SK-N-SH (cell line): ENCODE results near the gene PARP1. TPM values are rescaled to one million over a fixed set of nuclear protein-coding genes. Genes with fewer than 3 reads are reported as not detected.
"Not testable (repeated sequence)": the region's sequence is repeated elsewhere in the genome, so short reads cannot be mapped to it uniquely, and the experiment has no call there.

Source experiments
- CTCF ChIA-PET: fragments of 300-600, 350-600 bp; formaldehyde crosslinking; extraction: SDS; loops from one replicate; lab custom pipeline; 2021; lab: Yijun Ruan, JAX
- POLR2A ChIA-PET: fragments of 350-600 bp; sonication (Branson Sonifier 250); formaldehyde crosslinking; extraction: SDS; loops from one replicate; lab custom pipeline; 2020; ENCODE audit warnings: antibody characterized with exemption, inconsistent platforms; lab: Yijun Ruan, JAX
- DNase-seq: peaks from one replicate; pipeline ENCODE4 v3.0.0; 2012
- H2AFZ ChIP-seq: fragments of 200-600 bp; sonication (generic); 2 replicates; pipeline ENCODE4 v1.8.1; 2016; ENCODE audit warnings: antibody characterized with exemption, mild to moderate bottlenecking, low read depth
- H3F3A ChIP-seq: fragments of 200-600 bp; sonication (generic); replicated peaks from 2 replicates; pipeline ENCODE3; 2016; ENCODE audit warnings: antibody characterized with exemption, mild to moderate bottlenecking; ENCODE audit not compliant: insufficient read depth
- H3K27ac ChIP-seq, 2 experiments: fragments of 200-500 bp in 1 of 2; fragments of 200-600 bp in 1 of 2; sonication (Bioruptor generic) in 1 of 2; sonication (generic), shearing (Covaris generic) in 1 of 2; 2 replicates each; pipeline versions ENCODE4 v1.5.1 to v1.6.1; 2014 to 2016; ENCODE audit warnings: low read depth in 2 of 2, inconsistent platforms in 1 of 2, low read length in 1 of 2, mild to moderate bottlenecking in 1 of 2, mixed read lengths in 1 of 2
- H3K27me3 ChIP-seq: fragments of 200-600 bp; sonication (generic), shearing (Covaris generic); 2 replicates; pipeline ENCODE4 v1.6.1; 2016; ENCODE audit warnings: mixed run types; ENCODE audit not compliant: insufficient read depth
- H3K36me3 ChIP-seq, 2 experiments: fragments of 200-500 bp in 1 of 2; fragments of 200-600 bp in 1 of 2; sonication (Bioruptor generic) in 1 of 2; sonication (generic) in 1 of 2; replicated peaks in 1 of 2; 2 replicates each; pipeline versions ENCODE3 to v1.5.1; 2014 to 2016; ENCODE audit warnings: low read length in 1 of 2, mild to moderate bottlenecking in 1 of 2; ENCODE audit not compliant: insufficient read depth in 2 of 2, control insufficient read depth in 1 of 2
- H3K4me1 ChIP-seq, 2 experiments: fragments of 200-500 bp in 1 of 2; fragments of 200-600 bp in 1 of 2; sonication (Bioruptor generic) in 1 of 2; sonication (generic), shearing (Covaris generic) in 1 of 2; 2 replicates each; pipeline versions ENCODE4 v1.5.1 to v1.6.1; 2014 to 2016; ENCODE audit warnings: low read depth in 1 of 2, low read length in 1 of 2, mixed run types in 1 of 2; ENCODE audit not compliant: insufficient read depth in 2 of 2, control insufficient read depth in 1 of 2
- H3K4me2 ChIP-seq: fragments of 200-600 bp; sonication (generic), shearing (Covaris generic); 2 replicates; pipeline ENCODE4 v1.6.1; 2017; ENCODE audit warnings: mixed run types
- H3K4me3 ChIP-seq, 2 experiments: fragments of 200-500 bp in 1 of 2; fragments of 200-600 bp in 1 of 2; sonication (Bioruptor generic) in 1 of 2; sonication (generic), shearing (Covaris generic) in 1 of 2; 2 replicates each; pipeline versions ENCODE4 v1.5.1 to v1.8.1; 2014 to 2016; ENCODE audit warnings: low read depth in 2 of 2, inconsistent platforms in 1 of 2, low read length in 1 of 2, mild to moderate bottlenecking in 1 of 2, mixed read lengths in 1 of 2, moderate library complexity in 1 of 2
- H3K79me2 ChIP-seq: fragments of 200-600 bp; sonication (generic); 2 replicates; pipeline ENCODE4 v1.8.1; 2017; ENCODE audit warnings: mild to moderate bottlenecking; ENCODE audit not compliant: insufficient read depth
- H3K9ac ChIP-seq: fragments of 200-600 bp; sonication (generic); 2 replicates; pipeline ENCODE4 v1.6.1; 2017; ENCODE audit warnings: mixed run types
- H3K9me2 ChIP-seq: fragments of 200-600 bp; sonication (generic); 2 replicates; pipeline ENCODE4 v1.6.1; 2017; ENCODE audit warnings: mixed run types
- H3K9me3 ChIP-seq: fragments of 200-600 bp; sonication (generic); 2 replicates; pipeline ENCODE4 v1.6.1; 2017; ENCODE audit warnings: mixed run types, mild to moderate bottlenecking, moderate library complexity
- H4K20me1 ChIP-seq: fragments of 200-600 bp; sonication (generic); 2 replicates; pipeline ENCODE4 v1.6.1; 2017; ENCODE audit warnings: mild to moderate bottlenecking, mixed run types; ENCODE audit not compliant: insufficient read depth
- FOXJ3 ChIP-seq: sonication (generic); formaldehyde crosslinking; IDR thresholded peaks from 2 replicates; pipeline ENCODE4 v1.5.1; 2020; ENCODE audit warnings: mild to moderate bottlenecking, missing genetic modification reagents
- FOXM1 ChIP-seq: IDR thresholded peaks from 2 replicates; pipeline ENCODE4 v1.4.0; 2012; ENCODE audit warnings: low read depth, mild to moderate bottlenecking
- MAX ChIP-seq: IDR thresholded peaks from 2 replicates; pipeline ENCODE4 v1.4.0; 2012; ENCODE audit warnings: low read depth
- MEF2A ChIP-seq: IDR thresholded peaks from 2 replicates; pipeline ENCODE4 v1.4.0; 2012; ENCODE audit warnings: low read depth, borderline replicate concordance
- PBX3 ChIP-seq: IDR thresholded peaks from 2 replicates; pipeline ENCODE4; 2012
- POLR2AphosphoS5 ChIP-seq: IDR thresholded peaks from 2 replicates; pipeline ENCODE4 v1.6.1; 2012; ENCODE audit warnings: low read depth, low read length
- RAD21 ChIP-seq: IDR thresholded peaks from 2 replicates; pipeline ENCODE4 v1.6.1; 2012; ENCODE audit warnings: mild to moderate bottlenecking, low read length
- RCOR1 ChIP-seq: fragments of 150-350 bp; IDR thresholded peaks from 2 replicates; pipeline ENCODE4 v1.6.1; 2017; ENCODE audit warnings: antibody characterized with exemption, low read length
- TCF12 ChIP-seq: IDR thresholded peaks from 2 replicates; pipeline ENCODE4 v1.4.0; 2012
- YY1 ChIP-seq: IDR thresholded peaks from 2 replicates; pipeline ENCODE4 v1.4.0; 2012; ENCODE audit warnings: low read depth, mild to moderate bottlenecking
- WGBS: methylation state at CpG from one replicate; pipeline ENCODE4 v1.1.6; 2017; ENCODE audit warnings: low lambda C conversion rate; 5-methylcytosine and 5-hydroxymethylcytosine counted together
- polyA plus RNA-seq, 3 experiments: library from polyadenylated mRNA; depleted of rRNA; stranded (reverse); fragments of >200 nt; gene quantifications; 2 replicates each; pipeline ENCODE4 v1.2.3, GENCODE V29; 2012
- TF ChIP-seq, protein P1 (sequence below): fragments of 150-350 bp; IDR thresholded peaks from 2 replicates; pipeline ENCODE4 v1.6.1; 2017; ENCODE audit warnings: antibody characterized with exemption, low read length, low read depth, borderline replicate concordance

The PARP1 gene
- polyA plus RNA-seq, 1 of the 3 experiments (the other 2 are of a cell fraction) = 239 TPM

DNA sequence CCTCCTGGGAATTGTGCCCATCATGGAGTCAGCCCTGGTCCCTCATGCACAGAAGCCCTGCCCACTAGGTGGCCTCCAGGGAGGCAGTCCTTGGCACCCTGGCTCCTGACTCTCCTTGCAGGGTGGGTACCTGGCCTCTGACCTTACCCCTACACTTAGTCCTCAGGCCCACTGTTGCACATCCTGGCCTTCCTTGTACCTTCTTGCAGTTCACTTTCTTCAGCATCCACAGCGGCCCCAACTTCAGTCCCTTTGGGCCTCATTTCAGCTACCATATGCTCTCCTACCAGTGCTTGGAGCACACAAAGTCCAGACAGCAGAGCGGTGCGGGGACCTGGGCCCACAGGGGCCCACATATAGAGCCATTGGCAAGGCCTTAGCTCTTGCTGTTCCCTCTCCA lies 19.2 kb upstream of the PARP1 start:
- H3K4me2 ChIP-seq = no peak overlapping the region
- no peak overlapping the region for H3K27ac ChIP-seq
- H3K36me3 ChIP-seq = no peaks in the 10 kb centered on the region
- no peaks in the 10 kb centered on the region for H3K9me2 ChIP-seq
- H3K4me3 ChIP-seq = no peak overlapping the region
- no peak overlapping the region for H3K9ac ChIP-seq
- H3K79me2 ChIP-seq = no peaks in the 10 kb centered on the region
- H3K9me3 ChIP-seq = no peaks in the 10 kb centered on the region
- no peaks in the 10 kb centered on the region for H4K20me1 ChIP-seq
- DNase-seq = no peak
- no peak overlapping the region for H2AFZ ChIP-seq
- ChIA-PET POLR2A (no interaction called here), CTCF (interaction anchor here (1.5 to 10.5 kb wide), 3 partner anchors 17 to 199 kb away, joined by 4 to 82 read pairs (median 70); partner anchors contain the start of gene PARP1)
- H3K4me1 ChIP-seq = peaks cover 0 to 6% of the 10 kb centered on the region in 2 experiments; a peak in 2 of 4 replicates
- no peak for TF ChIP-seq FOXJ3 (CRISPR knock-in tag)
- TF ChIP-seq, protein P1, sequence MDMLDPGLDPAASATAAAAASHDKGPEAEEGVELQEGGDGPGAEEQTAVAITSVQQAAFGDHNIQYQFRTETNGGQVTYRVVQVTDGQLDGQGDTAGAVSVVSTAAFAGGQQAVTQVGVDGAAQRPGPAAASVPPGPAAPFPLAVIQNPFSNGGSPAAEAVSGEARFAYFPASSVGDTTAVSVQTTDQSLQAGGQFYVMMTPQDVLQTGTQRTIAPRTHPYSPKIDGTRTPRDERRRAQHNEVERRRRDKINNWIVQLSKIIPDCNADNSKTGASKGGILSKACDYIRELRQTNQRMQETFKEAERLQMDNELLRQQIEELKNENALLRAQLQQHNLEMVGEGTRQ = no peak
- no peak for TF ChIP-seq MAX
- no peak for TF ChIP-seq RCOR1
- H3F3A ChIP-seq = no peaks in the 10 kb centered on the region
- no peaks in the 10 kb centered on the region for H3K27me3 ChIP-seq
- WGBS = 83% methylated on average over 3 of the region's 3 CpGs

DNA sequence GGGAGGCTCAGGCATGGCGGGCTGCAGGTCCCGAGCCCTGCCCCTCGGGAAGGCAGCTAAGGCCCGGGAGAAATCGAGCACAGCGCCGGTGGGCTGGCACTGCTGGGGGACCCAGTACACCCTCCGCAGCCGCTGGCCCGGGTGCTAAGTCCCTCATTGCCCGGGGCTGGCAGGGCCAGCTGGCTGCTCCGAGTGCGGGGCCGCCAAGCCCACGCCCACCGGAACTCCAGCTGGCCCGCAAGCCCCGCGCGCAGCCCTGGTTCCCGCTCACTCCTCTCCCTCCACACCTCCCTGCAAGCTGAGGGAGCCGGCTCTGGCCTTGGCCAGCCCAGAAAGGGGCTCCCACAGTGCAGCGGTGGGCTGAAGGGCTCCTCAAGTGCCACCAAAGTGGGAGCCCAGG lies 18.5 kb upstream of the PARP1 start:
- H2AFZ ChIP-seq, H3K9me2 ChIP-seq, H3K27me3 ChIP-seq, DNase-seq, H3K9ac ChIP-seq, H3K9me3 ChIP-seq, H3K4me3 ChIP-seq, POLR2A ChIA-PET, H3K79me2 ChIP-seq, H3K4me1 ChIP-seq, H3F3A ChIP-seq, H3K36me3 ChIP-seq, H3K27ac ChIP-seq, H4K20me1 ChIP-seq, H3K4me2 ChIP-seq: not testable (repeated sequence)
- CTCF ChIA-PET = interaction anchor here (8.9 to 10.5 kb wide), 2 partner anchors 16 to 181 kb away, joined by 70 to 82 read pairs; partner anchors contain the start of gene PARP1
- no CpG with 5 or more reads among the region's 23 CpGs for WGBS

DNA sequence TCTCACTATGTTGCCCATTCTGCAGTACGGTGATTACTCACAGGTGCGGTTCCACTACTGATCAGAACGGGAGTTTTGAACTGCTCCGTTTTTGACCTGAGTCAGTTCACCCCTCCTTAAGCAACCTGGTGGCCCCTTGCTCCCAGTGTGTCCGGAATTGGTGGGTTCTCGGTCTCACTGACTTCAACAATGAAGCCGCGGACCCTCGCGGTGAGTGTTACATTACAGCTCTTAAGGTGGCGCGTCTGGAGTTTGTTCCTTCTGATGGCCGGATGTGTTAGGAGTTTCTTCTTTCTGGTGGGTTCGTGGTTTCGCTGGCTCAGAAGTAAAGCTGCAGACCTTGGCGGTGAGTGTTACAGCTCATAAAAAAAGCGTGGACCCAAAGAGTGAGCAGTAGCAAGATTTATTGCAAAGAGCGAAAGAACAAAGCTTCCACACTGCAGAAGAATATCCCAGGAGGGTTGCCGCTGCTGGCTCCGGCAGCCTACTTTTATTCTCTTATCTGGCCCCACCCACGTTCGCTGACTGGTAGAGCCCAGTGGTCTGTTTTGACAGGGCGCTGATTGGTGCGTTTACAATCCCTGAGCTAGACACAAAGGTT lies 17.6 kb upstream of the PARP1 start:
- H3K9ac ChIP-seq = no peak overlapping the region
- no peak overlapping the region for H3K4me3 ChIP-seq
- ChIA-PET CTCF (interaction anchor here (0.6 to 10.5 kb wide), 21 partner anchors 8 to 403 kb away, joined by 3 to 82 read pairs (median 4); partner anchors contain the start of genes PARP1 and STUM), POLR2A (no interaction called here)
- no peaks in the 10 kb centered on the region for H3K9me2 ChIP-seq
- no peak for DNase-seq
- no peak overlapping the region for H2AFZ ChIP-seq
- H4K20me1 ChIP-seq = no peaks in the 10 kb centered on the region
- no peak overlapping the region for H3K4me2 ChIP-seq
- no peak overlapping the region for H3K27ac ChIP-seq
- no peaks in the 10 kb centered on the region for H3F3A ChIP-seq
- TF ChIP-seq TCF12 = no peak
- no peak for TF ChIP-seq FOXM1
- no peak for TF ChIP-seq YY1
- no peak for TF ChIP-seq PBX3
- TF ChIP-seq FOXJ3 (CRISPR knock-in tag) = no peak
- no peak for TF ChIP-seq MEF2A
- TF ChIP-seq RAD21 = no peak
- TF ChIP-seq POLR2AphosphoS5 = no peak
- no peak for TF ChIP-seq RCOR1
- no peaks in the 10 kb centered on the region for H3K9me3 ChIP-seq
- peaks cover 0 to 6% of the 10 kb centered on the region in 2 experiments; a peak in 2 of 4 replicates for H3K4me1 ChIP-seq
- H3K36me3 ChIP-seq = no peaks in the 10 kb centered on the region
- no peaks in the 10 kb centered on the region for H3K79me2 ChIP-seq
- 79% methylated on average over 17 of the region's 24 CpGs for WGBS
- no peaks in the 10 kb centered on the region for H3K27me3 ChIP-seq
